ENCODE measurements around the gene STOML2.

STOML2 gene

DNA sequence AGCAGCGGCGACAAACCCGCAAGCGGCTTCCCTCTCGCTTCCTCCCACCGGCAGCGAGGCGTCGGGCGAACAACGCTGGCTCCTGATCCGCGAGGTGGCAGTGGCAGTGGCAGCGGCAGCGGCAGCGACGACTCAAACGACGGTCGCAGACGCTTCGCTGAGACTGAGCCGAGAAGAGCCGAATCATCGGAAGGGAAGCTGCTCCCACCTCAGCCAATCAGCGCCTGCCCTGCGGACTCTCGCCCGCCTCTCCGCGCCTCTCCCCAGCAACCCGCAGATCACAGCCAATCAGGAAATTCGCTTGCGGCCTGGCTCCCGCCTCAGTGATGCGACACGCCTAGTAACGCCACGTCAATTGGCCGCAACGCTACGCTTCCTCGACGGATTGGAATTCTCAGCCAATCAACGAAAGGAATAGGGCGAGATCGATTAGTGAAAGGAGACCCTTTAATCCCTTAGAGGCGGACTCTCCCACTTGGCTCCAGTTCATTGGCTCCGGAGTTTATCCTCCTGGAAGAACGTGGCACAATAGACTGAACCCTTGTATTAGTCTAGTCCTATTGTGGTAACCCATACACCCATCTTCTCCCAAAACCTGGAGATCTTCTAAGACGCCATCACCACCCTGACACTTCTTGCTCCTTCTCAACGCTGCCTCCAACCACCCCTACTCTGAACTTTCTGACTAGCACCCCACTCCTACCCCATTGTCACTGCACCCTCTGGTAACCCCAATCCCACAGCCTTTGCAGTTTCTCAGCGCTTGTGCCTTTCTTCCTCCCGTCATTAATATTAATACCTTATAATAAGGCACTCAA, 30.3 kb downstream of the STOML2 start, which contains the start of gene VCP:
TSS of gene VCP (minus strand) at position 165 of the 818 bp plus-strand sequence. CDS start 272 bp downstream, outside the sequence.
- DNase-seq (ENCODE audit: low read depth in 2 of 2) = peak; percentile 91 to 93

DNA sequence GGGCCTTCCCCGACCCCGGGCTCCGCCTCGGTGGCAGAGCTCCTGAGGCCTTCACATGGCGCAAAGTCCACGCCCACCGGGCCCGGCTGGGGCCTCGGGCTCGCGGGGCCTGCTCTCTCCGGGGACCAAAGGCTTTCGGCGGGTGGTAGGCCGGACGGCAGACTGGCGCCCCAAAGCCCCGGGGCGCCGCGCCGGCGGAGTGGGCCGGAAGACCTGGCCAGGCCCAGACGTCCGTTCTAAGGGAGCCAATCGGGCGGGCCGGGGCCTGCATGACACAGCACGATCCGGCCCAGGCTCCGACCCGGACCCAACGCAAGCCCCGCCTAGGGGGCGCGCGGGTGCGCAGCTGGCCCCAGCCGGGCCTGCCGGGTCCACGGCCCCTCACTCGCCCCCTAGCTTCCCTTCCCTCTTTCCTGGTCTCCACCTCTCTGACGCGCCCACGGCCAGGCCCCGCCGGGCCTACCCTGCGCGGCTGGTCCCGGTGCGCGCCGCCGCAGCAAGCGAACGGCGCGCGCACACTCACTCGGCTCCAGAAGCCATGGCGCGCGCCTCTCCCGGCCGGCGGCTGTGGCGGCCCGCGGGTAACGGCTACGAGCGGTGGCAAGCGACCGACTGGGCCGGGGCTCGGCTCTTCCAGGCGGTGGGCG, 31.0 kb downstream of the STOML2 start:
- peak; percentile 39 to 44 for DNase-seq (ENCODE audit: low read depth in 2 of 2)

DNA sequence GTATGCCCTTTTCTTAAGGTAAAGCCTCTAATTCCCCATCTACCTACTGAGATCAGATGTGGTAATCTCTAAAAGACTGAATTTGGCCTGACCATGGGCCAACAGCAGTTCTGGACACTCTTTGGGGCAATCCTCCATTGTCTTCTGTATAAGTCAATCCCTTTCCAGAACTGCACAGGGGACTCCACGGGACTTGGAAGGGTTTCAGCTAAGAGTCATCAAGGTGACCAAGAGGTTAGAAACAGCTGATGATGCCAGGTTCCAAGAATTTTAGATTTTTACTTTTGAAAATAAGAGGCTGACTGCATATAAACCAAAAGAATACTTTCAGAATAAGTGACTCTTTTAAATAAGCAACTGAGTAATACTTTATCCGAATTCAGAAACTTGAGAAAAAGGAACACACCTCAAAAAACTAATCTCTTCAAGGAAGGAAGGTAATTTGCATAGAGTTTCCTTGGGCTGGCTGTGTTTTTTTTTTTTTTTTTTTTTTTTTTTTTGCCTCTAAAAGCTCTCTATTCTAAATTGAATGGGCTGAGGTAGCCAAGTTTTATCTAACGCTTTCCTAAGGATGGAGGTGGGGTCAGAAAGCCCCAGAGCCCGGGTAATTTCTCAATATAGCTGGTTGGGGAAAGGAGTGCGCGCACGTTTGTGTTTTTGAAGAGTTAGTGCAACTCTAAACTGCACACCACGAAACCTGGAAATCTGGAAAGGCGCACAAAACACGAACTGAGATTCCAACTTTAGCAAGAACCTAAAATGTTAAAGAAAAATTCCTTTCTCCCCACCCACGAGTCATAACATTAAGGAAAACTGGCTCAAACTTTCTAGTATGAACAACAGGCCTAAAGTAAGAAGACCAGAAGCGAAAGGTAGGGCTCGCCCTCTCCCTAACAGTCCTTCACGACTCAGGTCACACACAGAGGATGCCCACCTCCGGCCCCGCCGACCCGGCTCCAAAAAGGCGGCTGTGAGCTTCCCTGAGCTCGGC, 31.8 kb downstream of the STOML2 start:
- no peak for DNase-seq (ENCODE audit: low read depth in 2 of 2)

DNA sequence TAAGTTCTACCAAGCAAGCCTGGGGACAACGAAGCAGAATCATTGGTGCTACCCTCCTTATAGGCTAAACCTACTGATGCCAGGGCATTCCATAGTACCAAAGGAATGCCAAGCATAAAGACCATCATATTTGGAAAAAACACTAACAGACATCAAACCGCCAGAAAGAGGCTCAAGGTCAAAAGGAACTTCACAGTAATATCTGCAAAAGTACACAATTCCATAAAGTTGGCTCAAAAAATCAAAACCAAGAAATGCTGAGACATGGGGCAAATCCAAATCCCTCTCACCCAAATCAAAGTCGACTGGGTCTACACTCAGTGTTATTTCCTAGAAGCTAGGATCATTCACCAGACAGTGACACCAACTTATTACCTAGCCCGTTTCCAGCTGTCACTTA, 33.9 kb downstream of the STOML2 start:
- DNase-seq (ENCODE audit: low read depth in 2 of 2) = no peak

DNA sequence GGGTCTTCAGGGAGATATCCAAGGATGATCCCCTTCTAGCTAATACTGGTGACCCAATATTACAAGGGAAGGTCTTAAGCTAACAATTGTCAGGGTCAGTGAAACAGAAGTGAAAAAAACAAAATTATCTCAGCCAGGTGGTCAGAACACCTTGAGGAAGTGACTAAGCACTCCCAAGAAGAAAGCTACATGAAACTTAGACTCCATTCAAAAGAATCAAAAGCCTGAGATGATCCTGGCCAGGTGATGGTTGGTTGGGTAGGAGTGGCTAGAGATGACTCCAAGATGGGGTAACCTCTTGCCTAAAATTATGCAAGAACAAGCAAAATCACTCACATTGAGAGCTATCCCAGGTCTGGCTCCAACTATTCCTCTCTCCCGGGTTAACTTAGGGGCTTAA, 35.9 kb downstream of the STOML2 start:
- no peak for DNase-seq (ENCODE audit: low read depth in 2 of 2)

DNA sequence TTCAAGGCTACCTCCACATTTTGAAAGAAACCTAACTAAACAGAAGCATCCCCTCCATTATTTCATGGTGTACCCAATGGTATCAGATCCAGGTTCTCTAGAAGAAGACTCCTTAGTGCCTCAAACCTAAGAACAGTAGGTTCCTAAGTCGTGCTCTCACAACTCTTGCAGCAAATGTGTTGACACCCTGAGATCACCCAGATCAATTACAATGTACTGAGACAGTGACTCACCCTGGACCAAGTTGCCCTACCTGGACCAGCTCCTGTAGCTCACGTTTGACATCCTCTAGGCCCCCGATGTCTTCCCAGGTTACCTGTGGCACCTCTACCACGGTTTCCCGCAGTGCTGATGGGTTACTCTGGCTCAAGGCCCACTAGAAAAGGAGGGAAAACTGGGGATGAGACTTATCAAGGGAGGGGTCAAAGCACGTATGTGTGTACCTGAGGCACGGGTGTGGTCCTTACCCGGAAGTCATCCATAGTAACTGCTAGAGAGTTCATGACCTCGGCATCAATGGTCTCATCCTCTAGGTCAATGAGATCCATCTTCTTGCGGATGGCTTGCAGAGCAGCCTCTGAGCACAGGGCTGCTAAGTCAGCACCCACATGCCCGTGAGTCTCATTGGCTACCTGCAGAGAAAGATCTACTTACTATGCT, 42.3 kb downstream of the STOML2 start:
- no peak for DNase-seq (ENCODE audit: low read depth in 2 of 2)

DNA sequence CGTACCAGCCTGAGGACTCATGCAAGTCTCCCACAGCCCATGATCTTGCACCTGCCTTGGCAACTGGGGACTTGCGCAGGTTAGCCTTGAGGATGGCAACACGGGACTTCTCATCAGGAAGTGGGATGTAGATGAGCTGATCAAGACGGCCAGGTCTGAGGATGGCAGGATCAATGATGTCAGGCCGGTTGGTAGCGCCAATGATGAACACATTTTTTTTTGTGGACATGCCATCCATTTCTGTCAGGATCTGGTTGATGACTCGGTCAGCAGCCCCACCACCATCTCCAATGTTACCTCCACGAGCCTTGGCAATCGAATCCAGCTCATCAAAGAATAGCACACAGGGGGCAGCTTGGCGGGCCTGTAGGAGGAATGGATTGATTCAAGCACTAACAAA, 43.5 kb downstream of the STOML2 start:
- no peak for DNase-seq (ENCODE audit: low read depth in 2 of 2)

DNA sequence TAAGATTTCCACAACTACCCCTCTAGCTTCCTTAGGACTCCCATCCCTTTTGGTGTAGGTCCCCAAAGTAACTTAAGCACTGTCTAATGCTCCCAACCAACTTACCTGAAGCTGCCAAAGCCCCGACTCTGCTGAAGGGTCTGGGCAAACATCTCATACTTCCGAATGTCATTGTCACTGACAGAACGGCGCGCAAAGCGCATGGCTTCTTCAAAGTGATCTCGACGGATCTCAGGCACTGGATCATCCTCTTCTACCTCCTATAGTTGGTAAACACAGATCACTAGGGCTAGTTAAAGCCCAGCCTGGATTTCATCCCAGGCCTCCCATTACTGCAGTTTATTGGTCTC, 45.7 kb downstream of the STOML2 start:
- no peak for DNase-seq (ENCODE audit: low read depth in 2 of 2)

DNA sequence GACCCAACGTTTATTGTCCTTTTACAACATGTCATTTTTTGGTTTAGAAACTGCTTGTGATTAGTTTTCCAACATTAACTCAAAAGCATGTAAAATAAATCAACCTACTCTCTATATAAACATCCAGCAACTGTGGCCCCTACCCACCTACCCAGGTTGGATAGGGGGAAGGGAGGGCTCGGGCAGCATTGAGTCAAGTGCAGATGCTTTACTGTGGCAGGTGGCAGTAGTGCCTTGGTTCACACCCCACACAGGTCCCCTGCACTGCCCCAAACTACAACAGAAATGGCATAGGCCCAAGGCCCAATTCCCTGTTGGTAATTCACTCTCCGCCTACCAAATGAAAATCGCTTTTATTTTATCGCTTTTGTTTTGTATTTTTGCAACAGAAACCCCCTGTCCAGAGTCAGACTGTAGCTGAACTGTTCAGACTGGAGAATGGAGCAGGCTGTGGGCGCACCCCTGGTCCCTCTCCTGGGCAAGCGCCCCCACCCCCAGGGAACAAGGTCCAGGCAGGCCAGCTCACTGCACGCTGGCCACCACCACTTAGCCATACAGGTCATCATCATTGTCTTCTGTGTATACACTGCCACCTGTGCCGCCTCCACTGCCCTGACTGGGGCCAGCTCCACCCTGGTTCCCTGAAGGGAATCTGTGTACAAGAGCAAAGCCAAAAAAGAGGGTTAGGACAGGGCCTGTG, 46.2 kb downstream of the STOML2 start:
- no peak for DNase-seq (ENCODE audit: low read depth in 2 of 2)

DNA sequence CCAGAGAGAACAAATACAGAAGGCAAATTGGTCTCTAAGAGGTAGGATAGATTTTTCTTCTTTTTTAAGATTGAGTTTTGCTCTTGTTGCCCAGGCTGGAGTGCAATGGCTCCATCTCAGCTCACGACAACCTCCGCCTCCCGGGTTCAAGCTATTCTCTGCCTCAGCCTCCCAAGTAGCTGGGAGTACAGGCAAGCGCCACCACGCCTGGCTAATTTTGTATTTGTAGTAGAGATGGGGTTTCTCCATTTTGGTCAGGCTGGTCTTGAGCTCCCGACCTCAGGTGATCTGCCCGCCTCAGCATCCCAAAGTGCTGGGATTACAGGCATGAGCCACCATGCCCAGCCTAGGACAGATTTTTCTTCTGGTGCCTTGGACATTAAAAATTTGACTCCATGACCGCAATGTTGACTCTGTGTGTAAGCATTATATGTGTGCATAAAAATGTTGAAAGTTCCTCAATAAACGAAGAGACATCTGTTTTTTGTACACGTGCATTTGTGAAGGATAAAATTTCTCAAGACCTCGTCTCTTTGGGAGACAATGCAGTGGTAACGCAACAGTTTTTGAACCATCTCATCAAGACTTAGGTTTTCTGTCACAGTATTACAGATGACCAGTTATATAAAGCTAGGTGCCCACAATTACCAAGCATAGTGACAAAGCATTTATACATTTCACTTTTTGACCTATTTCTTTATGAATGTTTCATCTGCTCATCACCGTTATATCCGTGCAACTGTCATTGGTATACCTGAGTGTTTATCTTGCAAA, 47.9 kb downstream of the STOML2 start:
- no peak for DNase-seq (ENCODE audit: low read depth in 2 of 2)

DNA sequence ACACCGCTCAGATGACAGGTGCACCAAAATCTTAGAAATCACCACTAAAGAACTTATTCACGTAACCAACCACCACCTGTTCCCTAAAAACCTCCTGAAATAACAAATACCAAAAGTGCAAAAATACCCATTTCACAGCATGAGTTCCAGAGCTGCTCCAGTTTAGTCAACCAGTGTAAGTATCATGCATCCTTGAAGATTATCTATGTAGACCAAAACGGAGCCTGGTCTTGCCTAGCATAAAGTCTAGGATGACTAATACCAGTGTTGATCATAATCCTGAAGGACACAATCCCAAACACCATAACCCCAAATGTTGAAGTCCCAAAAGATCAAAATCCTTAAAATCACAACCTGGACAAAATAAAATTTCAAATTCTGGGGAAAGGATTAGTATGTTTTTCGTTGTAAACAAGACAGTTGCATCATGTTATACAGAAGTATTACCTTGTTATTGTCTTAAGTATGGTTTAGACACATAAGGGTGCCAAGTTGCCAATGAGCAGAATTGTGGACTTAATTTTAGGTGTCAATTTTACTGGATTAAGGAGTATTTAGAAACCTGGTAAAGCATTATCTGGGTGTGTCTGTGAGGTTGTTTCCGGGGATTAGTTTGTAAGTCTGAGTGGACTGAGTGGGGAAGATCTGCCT, 48.6 kb downstream of the STOML2 start:
- no peak for DNase-seq (ENCODE audit: low read depth in 2 of 2)

DNA sequence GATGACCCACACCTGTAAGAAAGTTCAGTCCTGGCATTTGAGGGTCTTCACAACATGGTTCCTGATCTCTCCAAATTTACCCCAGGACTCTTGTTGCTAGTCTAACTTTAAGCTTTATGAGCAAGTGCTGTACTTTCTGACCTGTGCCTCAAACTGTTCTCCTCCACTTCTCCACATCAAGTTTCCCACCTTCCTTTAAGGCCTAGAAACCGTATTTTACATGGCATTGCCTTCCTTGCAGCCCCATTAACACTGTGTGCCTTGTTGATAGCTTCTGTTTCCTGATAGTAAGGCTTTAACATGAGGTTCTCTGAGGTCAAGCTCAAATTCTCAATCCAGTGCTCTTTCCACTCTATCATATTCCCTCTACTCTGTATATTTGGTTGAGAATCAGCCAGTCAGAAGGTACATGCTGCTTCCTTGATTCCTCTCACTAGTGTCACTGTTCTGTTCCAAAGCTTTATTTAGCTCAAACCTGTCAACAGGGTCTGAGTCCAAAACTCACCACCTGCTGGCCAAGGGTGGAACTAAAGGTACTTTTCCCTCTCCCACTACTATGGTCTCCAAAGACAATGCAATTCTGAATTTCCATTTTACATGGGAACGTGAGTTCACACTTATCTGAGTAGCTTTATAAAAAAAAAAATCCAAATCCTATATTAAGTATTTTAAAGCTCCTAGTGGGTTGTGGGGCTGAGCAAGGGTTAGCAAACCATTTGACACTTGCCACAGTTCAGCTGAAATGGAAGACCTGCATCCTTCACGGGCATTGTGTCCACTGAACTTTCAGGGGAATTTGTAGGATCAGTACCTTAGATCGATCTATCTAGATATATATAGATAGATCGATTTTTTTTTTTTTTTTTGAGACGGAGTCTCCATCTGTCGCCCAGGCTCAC, 51.6 kb downstream of the STOML2 start:
- DNase-seq (ENCODE audit: low read depth in 2 of 2) = peak in 1 of 2 donors; percentile 29

Measured in stimulated activated CD8-positive, alpha-beta memory T cell treated with anti-CD3 and anti-CD28 coated beads, Interleukin-7, amount 100 ng/mL, for 1 hour (primary cell).